Activated CD8-positive, alpha-beta memory T cell treated with anti-CD3 and anti-CD28 coated beads for 36 hours (primary cell): ENCODE measurements around the gene CLASP2. TPM values are rescaled to one million over a fixed set of nuclear protein-coding genes. Genes with fewer than 3 reads are reported as not detected.
"Not testable (repeated sequence)": the region's sequence is repeated elsewhere in the genome, so short reads cannot be mapped to it uniquely, and the experiment has no call there.

Experiments used
- CTCF ChIA-PET: fragments of 350-600 bp; sonication (Branson Sonifier 250); formaldehyde crosslinking; loops from one replicate; lab custom pipeline; 2021; ENCODE audit warnings: antibody characterized with exemption; lab: Charles Lee
- POLR2A ChIA-PET: fragments of 350-600 bp; sonication (Branson Sonifier 250); formaldehyde crosslinking; loops from one replicate; lab custom pipeline; 2021; ENCODE audit warnings: antibody characterized with exemption; lab: Charles Lee
- total RNA-seq, 2 experiments: library from RNA; stranded (reverse); gene quantifications; one replicate each; pipeline ENCODE4 v1.2.3, GENCODE V29; 2021

CLASP2 gene
- total RNA-seq, 2 experiments from 2014 or later: 39.0 to 45.5 TPM

DNA sequence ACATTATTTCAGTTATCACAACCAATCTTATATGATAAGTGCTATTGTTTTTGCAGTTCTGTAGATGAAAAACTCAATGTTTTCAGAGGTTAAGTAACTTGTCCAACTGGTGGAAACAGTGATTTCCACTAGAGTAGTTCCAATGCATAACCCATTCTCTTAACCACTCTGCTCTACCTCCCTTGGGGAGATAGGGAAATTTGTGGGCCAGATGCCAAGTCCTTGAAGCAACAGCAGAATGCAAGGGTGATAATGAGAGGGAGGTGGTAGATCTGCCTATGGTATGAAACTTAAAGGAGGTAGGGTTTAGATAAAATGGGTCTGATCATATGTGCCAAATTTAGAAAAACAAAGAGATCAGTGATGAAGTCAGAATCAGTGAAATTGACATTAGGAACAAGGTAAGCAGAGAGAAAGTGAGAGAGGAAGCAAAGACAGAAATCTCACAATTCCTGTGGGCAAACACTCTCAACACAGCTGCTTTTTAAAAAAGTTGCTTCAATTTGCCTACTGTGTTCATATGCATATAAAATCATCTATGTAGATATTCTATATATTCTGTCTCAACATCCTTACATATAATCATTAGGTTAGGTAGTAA, 227.3 kb downstream of the CLASP2 start:
- CTCF ChIA-PET: no interaction called here
- POLR2A ChIA-PET: no interaction called here

DNA sequence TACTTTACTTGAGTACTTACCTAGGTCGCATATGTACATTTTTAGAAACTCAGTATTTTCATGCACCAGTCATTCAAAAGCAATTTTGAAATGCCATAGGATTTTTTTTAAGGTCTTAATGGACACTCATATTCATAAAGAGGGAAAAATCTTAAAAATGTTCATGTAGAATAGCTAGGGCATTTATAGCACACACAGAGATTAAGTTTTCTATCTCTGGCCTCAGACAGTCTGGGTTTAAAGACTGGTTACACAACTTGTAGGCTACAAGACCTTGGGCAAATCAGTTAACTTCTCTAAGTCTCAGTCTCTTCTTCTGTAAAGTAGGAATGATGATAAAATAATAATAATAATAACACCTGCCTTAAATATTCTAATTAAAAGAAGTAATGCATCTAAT, 229.4 kb downstream of the CLASP2 start:
- CTCF ChIA-PET: no interaction called here
- POLR2A ChIA-PET: no interaction called here

DNA sequence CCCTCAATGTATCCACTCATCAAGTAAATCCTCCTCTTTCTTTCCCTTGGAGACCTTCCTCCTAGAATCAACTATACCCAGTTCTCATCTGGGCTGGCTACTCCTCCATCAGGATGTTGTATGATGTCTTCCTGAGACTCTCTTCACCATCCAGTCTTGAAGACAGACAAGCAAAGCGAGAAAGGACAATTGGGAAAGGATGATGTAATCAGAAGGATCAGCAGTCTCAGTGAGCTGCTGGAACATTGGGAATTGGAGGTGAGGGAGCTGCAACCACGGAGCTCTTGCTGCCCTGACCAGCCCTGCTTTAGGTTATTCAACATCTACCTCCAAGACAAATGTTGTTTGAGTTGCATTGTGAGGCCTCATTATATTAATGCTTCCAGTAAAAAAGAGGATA, 229.8 kb downstream of the CLASP2 start:
- CTCF ChIA-PET: no interaction called here
- POLR2A ChIA-PET: no interaction called here

DNA sequence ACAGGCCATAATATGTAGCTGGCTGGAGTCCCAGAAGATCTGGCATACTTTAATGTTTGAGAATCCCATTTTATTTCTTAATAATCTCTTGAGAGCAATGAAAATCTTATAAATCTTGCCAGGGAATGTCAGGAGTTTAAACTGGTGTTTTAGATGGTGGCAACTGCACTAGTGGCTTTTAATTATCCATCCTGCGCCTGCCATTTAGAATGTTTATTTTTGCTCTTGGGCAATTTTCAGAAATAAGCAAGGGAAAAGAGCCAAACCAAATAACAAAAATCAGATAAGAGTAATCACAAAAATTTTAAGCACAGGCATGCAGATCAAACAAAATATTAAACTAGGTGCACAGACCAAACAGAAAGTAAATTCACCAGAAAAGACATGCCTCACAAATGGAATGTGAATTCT, 235.9 kb downstream of the CLASP2 start:
- ChIA-PET POLR2A (no interaction called here), CTCF (no interaction called here)

GRCh38 chr3:33474896-33475295, 243.2 kb downstream of the CLASP2 start:
- ChIA-PET POLR2A (no interaction called here), CTCF (interaction anchor here (0.6 kb wide), 1 partner anchor 33 kb away, joined by 3 read pairs; no protein-coding TSS in a partner anchor)

DNA sequence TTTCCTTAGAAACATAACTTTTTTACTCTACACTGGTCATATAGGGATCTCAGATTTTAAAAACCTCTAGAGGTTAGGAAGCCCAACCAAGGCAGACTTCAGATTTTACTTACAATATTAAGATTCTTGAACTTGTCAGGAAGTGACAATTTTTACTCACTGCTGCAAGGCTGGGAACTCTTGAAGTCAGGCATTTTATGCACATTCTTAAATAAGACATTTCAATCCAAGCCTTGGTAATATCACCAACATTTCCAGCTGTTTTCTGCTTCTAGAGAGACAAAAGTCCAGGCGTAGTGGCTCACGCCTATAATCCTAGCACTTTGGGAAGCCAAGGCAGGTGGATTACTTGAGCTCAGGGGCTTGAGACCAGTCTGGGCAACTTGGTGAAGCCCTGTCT, 244.2 kb downstream of the CLASP2 start:
- POLR2A ChIA-PET: no interaction called here
- CTCF ChIA-PET: no interaction called here

- ChIA-PET CTCF (no interaction called here), POLR2A (no interaction called here)
Measured at GRCh38 chr3:33467786-33468185, 250.3 kb downstream of the CLASP2 start.

- ChIA-PET POLR2A (interaction anchor here (0.7 kb wide), 1 partner anchor 20 kb away, joined by 3 read pairs; no protein-coding TSS in a partner anchor), CTCF (no interaction called here)
Measured at GRCh38 chr3:33461097-33461496, 257.0 kb downstream of the CLASP2 start.

- POLR2A ChIA-PET, CTCF ChIA-PET: not testable (repeated sequence)
Measured at GRCh38 chr3:33459577-33459976, 258.5 kb downstream of the CLASP2 start.

DNA sequence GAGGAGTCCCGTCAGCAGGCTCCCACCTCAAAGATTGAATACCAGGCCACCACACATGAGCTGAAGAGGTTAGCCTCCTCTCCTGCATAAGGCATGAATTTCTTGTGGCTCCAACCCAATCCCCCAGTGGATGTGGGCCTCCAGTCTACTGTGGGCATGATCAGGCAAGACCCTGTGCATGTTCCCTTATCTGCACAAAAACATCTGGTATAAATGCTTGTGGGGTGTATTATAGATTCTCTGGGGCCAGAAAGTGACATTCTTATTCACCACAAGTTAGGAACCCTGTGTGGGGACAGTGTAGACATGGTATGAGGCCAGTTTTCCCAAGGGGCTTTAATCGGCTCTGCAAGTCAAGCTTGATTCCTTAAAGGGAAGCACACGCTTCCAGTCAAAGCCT, 259.6 kb downstream of the CLASP2 start:
- CTCF ChIA-PET: no interaction called here
- POLR2A ChIA-PET: no interaction called here

GRCh38 chr3:33456756-33457155, 261.3 kb downstream of the CLASP2 start:
- ChIA-PET CTCF (no interaction called here), POLR2A (no interaction called here)

DNA sequence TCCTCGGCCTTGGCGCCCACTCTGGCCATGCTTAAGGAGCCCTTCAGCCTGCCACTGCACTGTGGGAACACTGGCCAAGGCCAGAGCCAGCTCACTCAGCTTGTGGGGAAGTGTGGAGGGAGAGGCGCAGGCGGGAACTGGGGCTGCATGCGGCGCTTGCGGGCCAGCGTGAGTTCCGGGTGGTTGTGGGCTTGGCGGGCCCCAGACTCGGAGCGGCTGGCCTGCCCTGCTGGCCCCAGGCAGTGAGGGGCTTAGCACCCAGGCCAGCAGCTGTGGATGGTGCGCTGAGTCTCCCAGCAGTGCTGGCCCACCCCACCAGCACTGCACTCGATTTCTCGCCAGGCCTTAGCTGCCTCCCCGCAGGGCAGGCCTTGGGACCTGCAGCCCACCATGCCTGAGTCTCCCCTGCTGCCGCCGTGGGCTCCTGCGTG, 264.7 kb downstream of the CLASP2 start:
- ChIA-PET POLR2A (no interaction called here), CTCF (no interaction called here)

GRCh38 chr3:33451994-33452393, 266.1 kb downstream of the CLASP2 start:
- POLR2A ChIA-PET, CTCF ChIA-PET: not testable (repeated sequence)

DNA sequence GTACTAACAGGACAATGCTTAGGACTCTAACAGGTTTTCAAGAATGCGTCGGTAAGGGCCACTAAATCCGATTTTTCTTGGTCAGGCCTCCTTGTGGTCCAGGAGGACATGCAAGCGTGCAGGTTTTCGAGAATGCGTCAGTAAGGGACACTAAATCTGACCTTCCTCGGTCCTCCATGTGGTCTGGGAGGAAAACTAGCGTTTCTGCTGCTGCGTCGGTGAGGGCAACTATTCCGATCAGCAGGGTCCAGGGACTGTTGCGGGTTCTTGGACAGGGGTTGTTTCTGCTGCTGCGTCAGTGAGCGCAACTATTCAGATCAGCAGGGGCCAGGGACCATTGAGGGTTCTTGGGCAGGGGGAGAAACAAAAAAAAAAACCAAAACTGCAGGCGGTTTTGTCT, 270.1 kb downstream of the CLASP2 start:
- ChIA-PET CTCF (no interaction called here), POLR2A (no interaction called here)

DNA sequence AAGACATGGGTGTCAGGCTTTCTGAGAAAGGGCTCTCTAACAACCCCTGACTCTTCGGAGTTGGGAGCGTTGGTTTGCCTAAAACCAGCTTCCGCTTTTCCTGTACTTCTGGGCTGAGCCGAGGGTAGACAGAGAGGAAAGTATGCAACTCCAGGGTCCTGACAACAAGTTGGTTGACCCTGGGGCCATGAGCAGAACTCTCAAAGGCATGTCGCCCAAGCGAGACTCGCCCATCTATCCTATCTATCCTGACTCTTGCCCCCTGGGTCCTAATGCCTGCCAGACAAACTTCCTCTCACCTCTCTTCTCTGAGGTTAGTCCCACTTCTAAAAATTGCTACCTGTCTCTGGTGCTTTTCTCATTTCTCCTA, 270.8 kb downstream of the CLASP2 start:
- POLR2A ChIA-PET: not testable (repeated sequence)
- CTCF ChIA-PET: interaction anchor here (1.5 kb wide), 1 partner anchor 9 kb away, joined by 3 read pairs; no protein-coding TSS in a partner anchor

Other genes with a start within 250 kb of the CLASP2 start
- 100 to 1,000 TPM; 158 to 178 TPM for gene PDCD6IP, start 80.4 kb upstream of the CLASP2 start, total RNA-seq